ENCODE results near the gene DBF4.

The DBF4 gene

GRCh38 chr7:87882151-87882937 is 6.1 kb downstream of the DBF4 start:
- no peak overlapping the region for H2BK12ac ChIP-seq (ENCODE audit: low read length in 2 of 2)
- no peaks in the 10 kb centered on the region for H3K27me3 ChIP-seq (ENCODE audit: control insufficient read depth in 1 of 2, insufficient read depth in 1 of 2, low read length in 2 of 2)
- H3K23ac ChIP-seq (ENCODE audit: low read length in 2 of 2): no peak overlapping the region
- H3K18ac ChIP-seq (ENCODE audit: low read depth in 1 of 2, low read length in 2 of 2): no peak overlapping the region
- no peak overlapping the region for H4K8ac ChIP-seq (ENCODE audit: low read length)
- no peak overlapping the region for H3K4me2 ChIP-seq (ENCODE audit: low read length, poor library complexity, severe bottlenecking)
- no peak overlapping the region for H3K27ac ChIP-seq (ENCODE audit: low read length, poor library complexity, severe bottlenecking)
- peaks cover 4% of the 10 kb centered on the region for H3K79me1 ChIP-seq (replicated peaks; ENCODE audit: low read length, poor library complexity, severe bottlenecking)
- H3K4me3 ChIP-seq (ENCODE audit: insufficient read depth in 1 of 2, low read depth in 1 of 2, low read length in 2 of 2): no peak overlapping the region
- no peak overlapping the region for H2AFZ ChIP-seq (ENCODE audit: low read depth, low read length)
- WGBS: 98% methylated on average over 1 of the region's 4 CpGs
- no peak overlapping the region for H2BK5ac ChIP-seq (ENCODE audit: low read depth, low read length, poor library complexity, severe bottlenecking)
- H3K9ac ChIP-seq (ENCODE audit: low read length): no peak overlapping the region
- no peak overlapping the region for H2BK120ac ChIP-seq (ENCODE audit: low read depth, low read length)
- no peak overlapping the region for H3K14ac ChIP-seq (ENCODE audit: low read length in 2 of 2)
- H3K4ac ChIP-seq (ENCODE audit: low read depth in 1 of 2, low read length in 2 of 2): no peak overlapping the region
- H3K4me1 ChIP-seq (ENCODE audit: control insufficient read depth, insufficient read depth, low read depth, low read length): peaks cover 1% of the 10 kb centered on the region
- H3K36me3 ChIP-seq (ENCODE audit: control insufficient read depth in 1 of 2, insufficient read depth in 2 of 2, low read depth in 1 of 2, low read length in 2 of 2): peaks cover 0 to 10% of the 10 kb centered on the region in 2 experiments
- no peak overlapping the region for H2BK15ac ChIP-seq (ENCODE audit: low read depth, poor library complexity, severe bottlenecking)
- no peak for DNase-seq
- no peak overlapping the region for H4K91ac ChIP-seq (ENCODE audit: low read length)
- H3K9me3 ChIP-seq (ENCODE audit: control insufficient read depth, low read length): no peaks in the 10 kb centered on the region
- no peak overlapping the region for H2AK5ac ChIP-seq (ENCODE audit: low read length, severe bottlenecking)

- H2BK15ac ChIP-seq (ENCODE audit: low read depth, poor library complexity, severe bottlenecking): no peak overlapping the region
- H3K4me2 ChIP-seq (ENCODE audit: low read length, poor library complexity, severe bottlenecking): no peak overlapping the region
- H2BK5ac ChIP-seq (ENCODE audit: low read depth, low read length, poor library complexity, severe bottlenecking): no peak overlapping the region
- H2BK12ac ChIP-seq (ENCODE audit: low read length in 2 of 2): no peak overlapping the region
- H2BK120ac ChIP-seq (ENCODE audit: low read depth, low read length): no peak overlapping the region
- H2AFZ ChIP-seq (ENCODE audit: low read depth, low read length): no peak overlapping the region
- H3K23ac ChIP-seq (ENCODE audit: low read length in 2 of 2): no peak overlapping the region
- no peak overlapping the region for H3K4me3 ChIP-seq (ENCODE audit: insufficient read depth in 1 of 2, low read depth in 1 of 2, low read length in 2 of 2)
- H4K91ac ChIP-seq (ENCODE audit: low read length): no peak overlapping the region
- peaks cover 8% of the 10 kb centered on the region for H3K79me1 ChIP-seq (replicated peaks; ENCODE audit: low read length, poor library complexity, severe bottlenecking)
- 100% methylated on average over 1 of the region's 2 CpGs for WGBS
- no peak overlapping the region for H3K14ac ChIP-seq (ENCODE audit: low read length in 2 of 2)
- no peak overlapping the region for H3K9ac ChIP-seq (ENCODE audit: low read length)
- no peak overlapping the region for H4K8ac ChIP-seq (ENCODE audit: low read length)
- H3K36me3 ChIP-seq (ENCODE audit: control insufficient read depth in 1 of 2, insufficient read depth in 2 of 2, low read depth in 1 of 2, low read length in 2 of 2): peaks cover 0 to 25% of the 10 kb centered on the region in 2 experiments
- no peaks in the 10 kb centered on the region for H3K9me3 ChIP-seq (ENCODE audit: control insufficient read depth, low read length)
- H3K27ac ChIP-seq (ENCODE audit: low read length, poor library complexity, severe bottlenecking): no peak overlapping the region
- H3K4ac ChIP-seq (ENCODE audit: low read depth in 1 of 2, low read length in 2 of 2): no peak overlapping the region
- H3K27me3 ChIP-seq (ENCODE audit: control insufficient read depth in 1 of 2, insufficient read depth in 1 of 2, low read length in 2 of 2): no peaks in the 10 kb centered on the region
- no peak overlapping the region for H2AK5ac ChIP-seq (ENCODE audit: low read length, severe bottlenecking)
- no peak overlapping the region for H3K18ac ChIP-seq (ENCODE audit: low read depth in 1 of 2, low read length in 2 of 2)
- no peak for DNase-seq
- H3K4me1 ChIP-seq (ENCODE audit: control insufficient read depth, insufficient read depth, low read depth, low read length): no peaks in the 10 kb centered on the region
Observed at GRCh38 chr7:87885018-87885417, 8.7 kb downstream of the DBF4 start.

GRCh38 chr7:87886875-87887274 is 10.6 kb downstream of the DBF4 start:
- Histone ChIP-seq H3K4me3 (ENCODE audit: insufficient read depth in 1 of 2, low read depth in 1 of 2, low read length in 2 of 2) (no peak overlapping the region), H3K9me3 (ENCODE audit: control insufficient read depth, low read length) (no peaks in the 10 kb centered on the region), H3K9ac (ENCODE audit: low read length) (no peak overlapping the region), H2BK12ac (ENCODE audit: low read length in 2 of 2) (no peak overlapping the region), H3K18ac (ENCODE audit: low read depth in 1 of 2, low read length in 2 of 2) (no peak overlapping the region), H4K8ac (ENCODE audit: low read length) (no peak overlapping the region), H3K4me1 (ENCODE audit: control insufficient read depth, insufficient read depth, low read depth, low read length) (no peaks in the 10 kb centered on the region), H3K4ac (ENCODE audit: low read depth in 1 of 2, low read length in 2 of 2) (no peak overlapping the region), H3K23ac (ENCODE audit: low read length in 2 of 2) (no peak overlapping the region), H2AK5ac (ENCODE audit: low read length, severe bottlenecking) (no peak overlapping the region), H2BK120ac (ENCODE audit: low read depth, low read length) (no peak overlapping the region), H2AFZ (ENCODE audit: low read depth, low read length) (no peak overlapping the region), H2BK5ac (ENCODE audit: low read depth, low read length, poor library complexity, severe bottlenecking) (no peak overlapping the region), H3K36me3 (ENCODE audit: control insufficient read depth in 1 of 2, insufficient read depth in 2 of 2, low read depth in 1 of 2, low read length in 2 of 2) (peaks cover 0 to 25% of the 10 kb centered on the region in 2 experiments), H3K4me2 (ENCODE audit: low read length, poor library complexity, severe bottlenecking) (no peak overlapping the region), H3K14ac (ENCODE audit: low read length in 2 of 2) (no peak overlapping the region), H3K27ac (ENCODE audit: low read length, poor library complexity, severe bottlenecking) (no peak overlapping the region), H3K27me3 (ENCODE audit: control insufficient read depth in 1 of 2, insufficient read depth in 1 of 2, low read length in 2 of 2) (no peaks in the 10 kb centered on the region), H4K91ac (ENCODE audit: low read length) (no peak overlapping the region), H2BK15ac (ENCODE audit: low read depth, poor library complexity, severe bottlenecking) (no peak overlapping the region), H3K79me1 (replicated peaks; ENCODE audit: low read length, poor library complexity, severe bottlenecking) (peaks cover 11% of the 10 kb centered on the region)
- DNase-seq: peak; percentile 59

- H4K8ac ChIP-seq (ENCODE audit: low read length): no peak overlapping the region
- H2BK15ac ChIP-seq (ENCODE audit: low read depth, poor library complexity, severe bottlenecking): no peak overlapping the region
- H3K4me2 ChIP-seq (ENCODE audit: low read length, poor library complexity, severe bottlenecking): no peak overlapping the region
- no peaks in the 10 kb centered on the region for H3K4me1 ChIP-seq (ENCODE audit: control insufficient read depth, insufficient read depth, low read depth, low read length)
- H3K79me1 ChIP-seq (replicated peaks; ENCODE audit: low read length, poor library complexity, severe bottlenecking): peaks cover 9% of the 10 kb centered on the region
- no peak for DNase-seq
- no peak overlapping the region for H3K23ac ChIP-seq (ENCODE audit: low read length in 2 of 2)
- no peak overlapping the region for H3K18ac ChIP-seq (ENCODE audit: low read depth in 1 of 2, low read length in 2 of 2)
- H3K9me3 ChIP-seq (ENCODE audit: control insufficient read depth, low read length): no peaks in the 10 kb centered on the region
- H2BK12ac ChIP-seq (ENCODE audit: low read length in 2 of 2): no peak overlapping the region
- no peak overlapping the region for H3K4me3 ChIP-seq (ENCODE audit: insufficient read depth in 1 of 2, low read depth in 1 of 2, low read length in 2 of 2)
- 96% methylated on average over 2 of the region's 2 CpGs for WGBS
- no peak overlapping the region for H2AK5ac ChIP-seq (ENCODE audit: low read length, severe bottlenecking)
- no peak overlapping the region for H2AFZ ChIP-seq (ENCODE audit: low read depth, low read length)
- H3K4ac ChIP-seq (ENCODE audit: low read depth in 1 of 2, low read length in 2 of 2): no peak overlapping the region
- H3K27me3 ChIP-seq (ENCODE audit: control insufficient read depth in 1 of 2, insufficient read depth in 1 of 2, low read length in 2 of 2): no peaks in the 10 kb centered on the region
- H2BK120ac ChIP-seq (ENCODE audit: low read depth, low read length): no peak overlapping the region
- peaks cover 4 to 25% of the 10 kb centered on the region in 2 experiments for H3K36me3 ChIP-seq (ENCODE audit: control insufficient read depth in 1 of 2, insufficient read depth in 2 of 2, low read depth in 1 of 2, low read length in 2 of 2)
- no peak overlapping the region for H4K91ac ChIP-seq (ENCODE audit: low read length)
- H2BK5ac ChIP-seq (ENCODE audit: low read depth, low read length, poor library complexity, severe bottlenecking): no peak overlapping the region
- H3K9ac ChIP-seq (ENCODE audit: low read length): no peak overlapping the region
- no peak overlapping the region for H3K27ac ChIP-seq (ENCODE audit: low read length, poor library complexity, severe bottlenecking)
- no peak overlapping the region for H3K14ac ChIP-seq (ENCODE audit: low read length in 2 of 2)
Observed at GRCh38 chr7:87895363-87895762, 19.1 kb downstream of the DBF4 start.
